T-helper 2 cell treated with Interferon-gamma antibody and Interleukin-4, amounts not matched to agents 100 ng/mL and 5 ng/mL, for 36 hours (primary cell): ENCODE measurements around the gene SNCB. TPM values are rescaled to one million over a fixed set of nuclear protein-coding genes. Genes with fewer than 3 reads are reported as not detected.

Source experiments
- intact Hi-C: fragments of 100-400 bp; cut with micrococcal nuclease; formaldehyde crosslinking; loops from one replicate; pipeline ENCODE4 v1.15.1; 2023
- total RNA-seq: library from RNA; stranded (reverse); gene quantifications from 2 replicates; pipeline ENCODE4 v1.2.3, GENCODE V29; 2022

The SNCB gene
- total RNA-seq, 1 donor from 2014 or later = not detected

DNA sequence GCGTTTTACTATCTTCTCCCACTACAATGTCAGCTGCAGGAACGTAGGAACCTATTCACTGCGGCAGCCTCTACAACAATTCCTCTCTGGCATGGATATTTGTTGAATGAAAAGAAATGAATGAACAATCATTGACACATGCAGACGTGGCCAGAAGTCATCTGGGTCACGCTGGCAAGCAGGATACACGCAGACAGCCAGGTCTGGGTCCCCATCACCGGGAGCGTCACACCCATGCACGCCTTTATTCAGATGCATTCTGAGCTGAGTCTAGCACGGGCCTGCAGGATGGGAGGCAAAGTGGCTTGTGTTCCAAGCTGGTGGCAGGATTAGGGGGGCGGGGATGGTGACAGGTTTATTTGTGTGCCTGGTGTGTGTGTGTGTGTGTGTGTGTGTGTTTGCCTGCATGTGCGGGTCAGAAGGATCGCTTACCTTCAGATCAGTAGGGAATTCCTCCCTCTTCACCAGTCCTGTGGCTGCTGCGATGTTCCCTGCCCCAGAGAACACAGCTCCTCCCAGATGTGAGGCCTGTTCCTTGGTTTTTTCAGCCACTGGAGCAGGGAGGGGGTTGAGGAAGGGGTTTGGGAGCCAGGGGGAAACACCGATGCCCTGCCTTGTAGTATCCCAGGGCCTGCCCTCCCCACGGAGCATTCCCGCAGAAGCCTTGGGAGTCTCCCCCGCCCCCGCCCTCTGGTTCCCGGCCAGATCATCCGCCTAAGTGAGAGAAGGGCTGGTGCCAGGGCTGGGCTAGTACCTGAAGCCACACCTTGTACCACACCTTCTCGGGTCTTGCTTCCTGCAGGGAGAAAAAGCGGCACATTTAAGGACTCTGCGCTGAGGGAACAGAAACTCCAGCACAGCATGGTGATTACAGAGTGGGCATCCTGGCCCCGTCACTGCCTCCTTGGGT lies 4.1 kb downstream of the SNCB start:
- intact Hi-C loops = no loop called here

DNA sequence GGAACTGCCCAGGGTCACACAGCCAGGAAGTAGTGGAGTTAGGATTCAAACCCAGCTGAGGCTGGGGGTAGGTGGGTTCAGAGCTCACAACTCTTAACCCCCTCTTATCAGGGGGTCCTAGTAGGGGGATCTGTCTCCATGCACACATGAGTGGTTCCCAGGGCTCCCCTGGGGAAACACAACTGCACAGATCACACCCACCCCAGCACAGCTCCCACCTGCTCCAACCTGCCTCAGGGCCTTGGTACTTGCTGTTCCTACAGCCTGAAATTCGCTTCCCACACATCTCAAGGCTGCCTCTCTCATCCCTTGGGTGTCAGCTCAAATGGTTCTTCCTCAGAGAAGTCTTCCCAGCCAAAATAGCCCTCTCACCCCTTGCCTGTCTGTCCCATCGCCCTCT lies 4.8 kb downstream of the SNCB start:
- intact Hi-C loops = no loop called here

DNA sequence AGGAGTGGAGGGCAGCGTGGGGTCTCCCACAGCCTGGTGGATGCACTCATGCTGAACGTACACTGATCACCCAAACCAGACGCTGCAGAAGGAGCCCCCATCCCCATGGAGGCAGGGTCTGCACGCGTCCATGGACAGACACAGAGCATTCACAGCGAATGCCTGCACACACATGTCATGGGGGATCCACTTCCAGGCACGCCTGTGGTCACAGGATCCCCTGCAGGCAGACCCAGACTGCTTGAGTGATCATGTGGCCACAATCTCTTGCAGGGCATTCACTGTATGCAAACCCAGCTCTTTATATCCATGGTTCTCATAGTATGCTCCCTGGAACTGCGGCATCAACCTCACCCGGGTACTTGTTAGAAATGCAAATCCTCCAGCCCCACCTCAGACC lies 5.4 kb downstream of the SNCB start:
- intact Hi-C loops = no loop called here

DNA sequence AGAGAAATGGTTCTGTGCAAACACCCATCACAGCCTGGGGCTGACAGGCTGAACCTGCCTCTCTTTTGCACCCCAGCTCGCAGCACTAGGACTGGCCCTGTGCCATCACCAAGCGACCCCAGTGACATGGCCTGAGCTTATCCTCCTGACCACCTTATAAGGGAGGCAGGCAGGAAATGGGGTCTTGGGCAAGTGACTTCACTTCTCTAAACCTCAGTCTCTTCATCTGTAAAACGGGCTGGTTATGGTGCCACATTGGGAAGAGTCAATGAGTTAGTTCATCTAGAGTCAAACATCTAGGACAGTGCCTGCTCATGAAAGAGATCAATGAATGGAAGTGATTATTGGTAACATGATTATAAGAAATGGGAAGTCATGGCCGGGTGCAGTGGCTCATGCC lies 6.2 kb downstream of the SNCB start:
- intact Hi-C loops = no loop called here

DNA sequence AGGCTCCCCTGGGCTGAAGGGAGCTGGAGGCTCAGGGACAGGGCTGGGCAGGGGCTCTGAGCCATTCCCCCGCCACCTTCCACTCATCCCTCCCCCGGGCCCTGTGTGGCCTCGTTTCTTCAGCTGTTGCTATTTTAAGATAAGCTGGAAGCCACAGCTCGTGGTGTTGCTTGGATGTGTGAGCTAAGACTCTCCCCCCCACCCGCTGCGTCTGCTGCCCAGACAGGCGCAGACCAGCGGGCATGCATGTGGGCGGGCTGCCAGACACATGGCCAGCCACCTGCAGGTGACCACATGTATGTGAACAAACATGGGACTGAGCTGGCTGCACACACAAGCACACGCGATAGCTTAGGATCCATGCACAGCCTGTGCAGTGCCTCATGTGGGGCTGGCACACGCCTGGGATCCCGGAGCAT lies 8.7 kb downstream of the SNCB start:
- intact Hi-C loops = no loop called here

DNA sequence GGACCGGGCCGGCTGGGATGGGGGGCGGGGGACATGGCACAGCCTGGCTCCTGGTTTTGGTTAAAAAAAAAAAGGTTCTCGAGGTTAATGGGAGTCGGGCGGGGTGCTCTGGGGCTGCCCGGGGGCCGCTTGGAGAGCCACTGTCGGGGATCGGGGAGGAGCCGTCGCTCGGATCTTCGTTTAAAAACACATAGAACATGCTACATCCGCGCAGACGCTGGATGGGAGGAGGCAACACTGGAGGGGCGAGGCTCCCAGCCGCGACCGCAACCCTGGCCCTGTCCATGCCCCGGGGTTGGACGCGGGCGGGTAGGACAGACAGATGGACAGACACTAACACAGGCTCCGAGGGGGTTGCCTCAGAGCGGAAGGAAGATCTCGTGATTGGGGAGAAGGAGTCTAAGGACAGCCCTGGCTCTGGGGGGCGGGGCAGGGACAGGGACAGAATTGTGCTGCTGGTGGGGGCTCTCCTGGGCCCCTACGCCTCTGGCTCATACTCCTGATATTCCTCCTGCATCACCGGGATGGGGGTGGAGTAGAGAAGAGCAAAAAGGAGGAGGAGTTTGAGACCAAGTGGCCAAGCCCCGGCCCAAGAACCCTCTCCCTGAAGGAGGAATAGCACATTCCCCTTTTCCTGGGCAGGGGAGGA lies 9.9 kb downstream of the SNCB start:
- intact Hi-C loops = no loop called here

DNA sequence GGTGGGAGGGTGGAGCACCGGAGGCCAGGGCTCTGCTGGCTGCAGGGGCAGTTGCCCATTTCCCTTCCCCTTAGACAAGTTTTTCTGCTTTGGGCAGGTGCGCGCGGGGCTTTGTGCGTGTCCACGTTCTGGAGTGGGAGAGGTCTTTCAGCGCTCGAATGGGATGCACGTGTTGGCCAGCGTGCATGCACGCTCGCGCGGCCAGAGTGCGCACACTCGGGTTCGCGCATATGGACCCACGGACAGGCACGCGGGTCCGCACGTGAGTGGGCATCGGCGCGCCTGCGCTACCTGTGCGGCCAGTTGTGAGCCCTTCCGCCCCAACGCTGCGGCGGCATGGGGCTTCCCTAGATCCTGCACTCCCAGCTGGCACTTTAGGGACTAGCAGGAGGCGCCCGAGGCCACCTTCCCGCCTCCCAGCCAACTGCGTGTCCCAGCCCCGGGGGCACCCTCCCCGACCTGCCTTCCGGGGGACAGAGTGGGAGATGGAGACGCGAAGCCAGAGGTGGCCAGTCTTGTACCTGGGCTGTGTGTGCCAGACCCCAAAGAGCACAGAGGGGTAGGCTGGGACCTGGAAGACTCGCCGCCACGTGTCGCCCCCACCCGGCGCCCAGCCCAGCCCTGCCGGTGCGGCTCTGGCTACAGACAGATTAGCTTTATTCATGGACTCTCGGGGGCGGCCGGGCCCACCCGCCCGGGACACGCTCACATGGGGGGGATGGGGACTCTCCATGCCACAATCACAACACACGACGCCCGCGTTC lies 10.6 kb downstream of the SNCB start:
- intact Hi-C loops = loop anchor here (1.0 kb wide), 1 partner anchor 28 kb away; the partner anchor contains the start of gene TSPAN17

DNA sequence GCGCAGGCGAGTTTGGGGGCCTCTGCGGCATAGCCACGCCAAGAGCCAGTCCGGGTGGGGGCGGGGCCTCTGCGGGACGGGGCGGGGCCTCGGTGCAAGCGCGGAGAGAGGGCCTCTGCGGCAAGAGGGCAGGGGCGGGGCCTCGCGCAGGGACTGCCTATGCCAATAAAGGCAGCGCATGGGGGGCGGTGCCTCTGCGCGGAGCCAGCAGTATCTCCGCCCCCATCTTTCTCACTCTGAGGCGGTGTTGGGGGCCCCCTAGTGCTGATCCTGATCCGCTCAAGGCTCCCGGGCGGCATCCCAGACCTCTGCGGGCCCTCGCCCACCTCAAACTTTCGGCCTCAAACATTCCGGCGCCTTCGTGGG lies 11.1 kb downstream of the SNCB start:
- intact Hi-C loops = loop anchor here (1.0 kb wide), 1 partner anchor 28 kb away; the partner anchor contains the start of gene TSPAN17

DNA sequence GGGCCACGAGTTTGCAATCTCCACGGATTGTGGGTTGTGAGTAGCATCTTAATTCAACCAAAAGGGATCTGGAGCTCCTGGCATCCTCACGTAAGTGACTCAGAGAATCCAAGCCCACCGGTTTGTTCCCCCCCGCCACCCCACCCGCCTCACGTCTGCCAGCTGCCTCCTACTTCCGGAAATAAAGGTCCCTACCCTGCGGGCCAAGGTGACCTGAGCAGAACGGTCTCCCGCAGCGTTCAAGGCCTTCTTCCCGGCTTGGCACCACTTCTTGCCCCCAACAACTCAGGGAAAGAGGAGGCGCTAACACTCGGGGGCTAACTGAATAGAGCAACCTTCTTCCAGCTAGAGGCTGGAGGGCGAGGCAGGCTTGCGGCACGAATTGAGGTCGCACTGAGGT lies 11.6 kb downstream of the SNCB start:
- intact Hi-C loops = loop anchor here (1.0 kb wide), 1 partner anchor 29 kb away; the partner anchor contains the start of gene TSPAN17

DNA sequence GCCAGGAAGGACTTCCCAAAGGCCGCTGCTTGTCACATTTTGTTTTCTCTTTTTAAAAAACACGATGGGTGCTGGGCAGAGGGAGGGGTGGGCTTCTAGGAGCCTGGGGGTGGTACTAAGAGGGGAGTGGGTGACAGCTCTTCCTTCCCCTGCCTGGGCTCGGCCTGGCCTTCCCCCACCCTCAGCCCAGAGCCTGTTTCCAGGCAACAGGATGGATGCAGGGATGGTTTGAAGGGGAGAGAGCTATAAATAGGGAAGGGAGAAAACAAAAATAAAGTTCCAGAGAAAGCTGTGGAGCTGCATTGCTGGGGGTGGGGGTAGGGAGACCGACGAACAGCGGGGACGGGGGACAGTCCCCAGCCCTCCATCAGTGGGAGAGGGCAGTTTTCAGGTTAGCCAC lies 13.8 kb downstream of the SNCB start:
- intact Hi-C loops = no loop called here

DNA sequence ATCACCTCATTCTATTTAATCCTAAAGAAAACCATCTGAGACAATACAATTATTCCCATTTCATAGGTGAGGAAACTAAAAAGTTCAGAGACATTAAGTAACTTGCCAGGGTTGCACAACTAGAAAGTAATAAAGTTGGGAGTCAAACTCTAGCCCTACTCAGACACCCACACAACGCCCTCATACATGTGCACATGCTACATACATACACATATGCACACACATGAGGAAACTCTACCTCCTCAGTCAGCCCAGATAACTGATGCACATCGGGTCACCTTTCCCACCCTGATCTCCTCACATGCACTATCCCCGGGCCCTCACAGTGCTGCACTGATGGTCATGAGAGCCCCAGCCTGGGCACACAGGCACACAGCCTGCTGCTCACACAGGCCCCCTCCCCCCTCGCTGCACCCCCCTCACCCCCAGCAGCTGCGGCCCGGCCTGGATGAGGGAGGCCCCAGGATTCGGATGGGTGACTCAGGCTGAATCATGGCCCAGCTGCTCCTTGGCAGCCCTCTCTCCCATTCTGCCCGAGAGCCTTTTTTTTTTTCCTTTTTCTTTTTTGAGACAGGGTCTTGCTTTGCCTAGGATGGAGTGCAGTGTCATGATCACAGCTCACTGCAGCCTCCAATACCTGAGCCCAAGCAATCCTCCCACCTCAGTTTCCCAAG lies 15.4 kb downstream of the SNCB start:
- intact Hi-C loops = loop anchor here (5.0 kb wide), 1 partner anchor 78 kb away; the partner anchor contains the start of gene RNF44

DNA sequence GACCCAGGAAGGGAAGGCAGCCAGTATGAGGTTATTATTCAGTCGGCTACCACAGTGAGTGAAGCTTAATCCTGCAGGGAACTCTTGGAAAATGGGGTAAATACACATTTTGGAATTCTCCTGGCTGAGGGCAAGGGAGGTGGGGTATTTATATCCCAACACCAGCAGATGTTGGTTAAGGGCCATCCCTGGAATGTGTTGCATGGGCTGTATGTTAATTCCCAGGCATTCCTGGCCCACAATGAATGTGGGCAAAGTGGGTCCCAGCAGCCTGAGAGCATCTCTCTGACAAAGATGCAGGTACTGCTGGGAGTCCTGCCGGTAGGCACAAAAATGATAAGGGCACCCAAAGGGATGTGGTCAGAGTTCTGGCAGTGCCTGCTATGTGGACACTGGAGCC lies 17.5 kb downstream of the SNCB start:
- intact Hi-C loops = loop anchor here (5.0 kb wide), 1 partner anchor 76 kb away; the partner anchor contains the start of gene RNF44

DNA sequence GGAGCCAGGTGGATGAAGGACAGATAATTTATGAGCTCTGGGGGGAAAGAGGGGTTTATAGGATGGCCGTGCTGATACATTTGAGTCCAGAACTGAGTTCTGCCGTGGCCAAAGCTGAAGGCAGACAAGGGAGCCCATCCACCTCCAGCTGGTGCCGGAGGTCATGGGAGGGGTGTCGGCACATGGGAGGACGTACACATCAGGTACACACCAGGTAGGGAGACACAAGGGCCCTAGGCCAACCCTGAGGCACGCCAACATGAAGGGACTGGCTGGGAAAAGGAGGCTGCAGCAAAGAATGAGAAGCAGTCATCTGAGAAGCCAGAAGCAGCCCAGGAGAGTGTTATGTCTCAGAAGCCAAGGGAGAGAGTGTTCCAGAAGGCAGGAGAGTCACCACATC lies 18.3 kb downstream of the SNCB start:
- intact Hi-C loops = loop anchor here (5.0 kb wide), 1 partner anchor 75 kb away; the partner anchor contains the start of gene RNF44

DNA sequence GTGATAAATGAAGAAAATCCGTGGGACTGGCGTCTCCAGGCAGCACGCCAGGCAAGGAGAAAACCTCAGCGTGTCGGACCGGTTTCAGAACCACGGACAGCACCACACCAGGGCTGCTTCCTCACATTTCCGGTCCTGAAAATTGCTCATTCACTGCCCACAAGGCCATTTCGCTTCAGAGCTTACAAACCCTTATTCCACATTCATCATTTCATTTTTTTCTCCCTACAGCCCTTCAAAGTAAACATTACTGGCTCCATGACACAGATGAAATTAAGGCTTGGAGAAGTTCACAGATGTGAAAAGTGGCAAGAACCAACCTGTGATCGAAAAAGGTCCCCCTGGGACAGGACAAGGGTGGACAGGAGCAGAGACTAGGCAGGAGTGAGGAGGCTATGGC lies 18.9 kb downstream of the SNCB start:
- intact Hi-C loops = loop anchor here (5.0 kb wide), 1 partner anchor 74 kb away; the partner anchor contains the start of gene RNF44

DNA sequence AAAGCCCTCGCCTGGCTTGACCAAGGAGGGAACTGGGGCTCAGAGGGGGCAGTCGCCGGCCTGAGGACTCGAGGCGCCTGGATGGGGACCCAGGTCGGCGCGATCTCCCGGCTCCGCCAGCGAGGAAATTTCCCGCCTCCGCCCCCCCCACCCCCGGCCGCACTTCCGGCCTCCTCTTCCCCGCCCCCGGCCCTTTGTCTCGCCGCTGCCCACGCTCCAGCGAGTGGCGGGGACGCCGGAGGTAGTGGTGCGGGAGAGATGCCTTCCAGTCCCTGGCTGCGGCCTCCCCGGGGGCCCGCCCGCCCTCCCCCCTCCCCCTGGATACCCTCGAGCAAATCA lies 19.9 kb downstream of the SNCB start:
- intact Hi-C loops = loop anchor here (5.0 kb wide), 1 partner anchor 73 kb away; the partner anchor contains the start of gene RNF44

DNA sequence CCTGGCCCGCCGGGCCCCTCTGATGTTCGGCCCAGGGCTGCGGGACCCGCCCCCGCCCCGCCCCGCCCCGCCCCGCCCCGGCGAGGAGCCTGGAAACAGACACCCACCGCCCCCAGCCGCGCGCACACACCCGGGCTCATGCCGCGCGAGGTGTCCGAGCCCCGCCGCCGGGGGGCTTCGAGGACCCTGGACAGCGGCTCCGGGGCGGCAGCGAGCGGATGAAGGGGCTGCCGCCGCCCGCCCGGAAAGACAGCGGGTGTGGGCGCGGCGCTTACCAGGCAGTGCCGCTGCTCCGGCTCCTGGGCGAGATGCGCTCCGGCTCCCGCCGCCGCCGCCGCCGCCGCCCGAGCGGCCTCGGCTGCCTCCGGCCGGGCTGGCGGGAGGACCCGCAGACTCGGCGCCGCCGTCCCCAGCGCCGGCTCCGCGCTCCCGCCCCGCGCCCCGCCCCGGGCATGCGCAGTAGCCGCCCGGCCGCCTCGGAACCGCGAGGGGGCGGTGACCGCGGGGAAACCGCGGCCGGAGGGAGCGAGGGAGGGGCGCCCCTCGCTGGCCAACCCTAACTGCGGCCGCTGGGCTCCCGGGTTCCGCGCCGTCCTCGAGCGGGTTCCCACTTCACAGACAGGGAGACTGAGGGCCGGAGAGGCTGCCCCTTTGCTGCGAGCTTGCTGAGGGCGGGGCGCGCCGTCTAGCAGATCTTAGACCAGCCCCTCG lies 20.5 kb downstream of the SNCB start, which contains the start of gene GPRIN1:
TSS of gene GPRIN1 (minus strand) at position 433 of the 711 bp plus-strand sequence. CDS start 10,322 bp downstream, outside the sequence.
- intact Hi-C loops = loop anchor here (5.0 kb wide), 1 partner anchor 73 kb away; the partner anchor contains the start of gene RNF44

DNA sequence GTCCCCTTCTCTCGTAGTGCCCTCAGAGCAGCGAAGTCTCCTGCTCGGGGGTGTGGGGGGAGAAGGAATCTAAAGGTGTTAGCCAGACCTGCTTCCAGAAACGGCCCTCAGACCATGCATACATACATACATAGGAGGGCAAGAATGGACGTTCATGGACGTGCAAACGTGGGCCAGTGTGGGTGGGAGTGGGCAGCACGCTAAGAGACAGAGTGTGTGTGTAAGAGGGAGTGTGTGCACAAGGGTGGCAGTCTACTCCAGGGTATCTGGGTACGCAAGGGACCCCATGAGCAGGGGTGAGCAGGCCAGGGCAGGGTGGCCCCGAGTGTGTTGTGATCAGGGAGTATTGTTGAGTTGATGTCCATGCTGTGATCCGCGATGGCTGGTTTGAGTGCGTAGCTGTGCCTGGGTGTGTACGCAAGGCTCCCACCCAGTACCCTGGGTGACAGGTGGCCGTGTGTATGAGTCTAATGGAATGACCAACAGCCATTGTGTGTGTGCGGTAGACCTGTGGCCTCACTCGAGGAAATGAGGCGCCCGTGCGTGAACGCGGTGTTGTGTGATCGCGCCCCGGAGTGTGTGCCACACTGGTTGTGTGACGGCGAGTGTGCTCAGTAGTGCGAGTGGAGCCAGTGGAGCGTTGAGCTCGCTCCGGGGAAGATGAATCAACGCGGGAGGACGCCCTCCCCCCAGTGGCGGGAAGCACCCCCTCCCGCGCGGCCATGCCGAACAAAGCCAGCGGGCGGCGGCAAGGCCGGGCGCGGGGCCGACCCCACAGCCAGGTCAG lies 21.2 kb downstream of the SNCB start:
- intact Hi-C loops = no loop called here

DNA sequence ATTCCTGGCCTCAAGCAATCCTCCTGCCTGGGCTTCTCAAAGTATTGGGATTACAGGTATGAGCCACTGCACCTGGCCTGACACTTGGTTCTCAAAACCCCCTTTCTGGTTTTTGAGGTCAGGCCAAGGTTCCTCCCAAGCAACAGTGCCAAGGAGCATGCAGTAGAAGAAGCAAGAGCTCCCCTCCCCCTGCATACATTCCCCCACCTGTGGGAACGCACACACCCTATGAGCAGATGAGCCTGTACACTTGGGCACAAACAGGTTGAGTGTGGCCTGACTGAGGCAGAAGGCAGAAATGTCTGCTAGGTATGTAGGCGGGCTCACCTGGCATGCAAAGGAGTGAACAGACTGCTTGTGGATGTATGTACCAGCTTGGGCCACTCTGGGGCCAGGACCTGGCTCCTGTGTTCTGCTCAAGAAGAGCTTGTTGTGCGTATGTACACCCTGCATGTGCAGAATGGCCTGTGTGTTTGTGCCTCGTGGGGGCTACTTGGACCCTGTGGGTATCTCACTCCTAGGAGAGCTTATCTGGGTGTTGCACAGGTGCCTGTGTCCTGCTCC lies 22.1 kb downstream of the SNCB start:
- intact Hi-C loops = no loop called here

DNA sequence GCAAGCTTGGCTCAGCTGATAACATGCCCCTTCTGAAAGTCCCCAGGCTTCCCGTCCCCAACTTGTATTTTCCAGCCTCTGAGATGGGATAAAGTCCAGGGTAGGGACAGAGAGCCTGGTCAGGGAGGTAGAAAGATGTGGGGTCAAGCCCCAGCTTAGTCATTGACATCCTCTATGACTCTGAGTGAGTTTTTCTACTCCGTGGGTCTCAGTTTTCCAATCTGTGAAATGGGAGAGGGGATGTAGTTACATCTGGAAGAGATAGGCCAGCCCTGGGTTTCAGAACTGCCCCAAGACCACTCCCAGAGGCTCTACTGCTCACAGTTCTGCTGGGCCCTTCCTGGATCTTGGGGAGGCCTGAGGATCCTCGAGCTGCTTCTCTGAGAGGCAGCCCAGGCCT lies 23.5 kb downstream of the SNCB start:
- intact Hi-C loops = no loop called here
